Suppressor macrophage treated with lipopolysaccharide for 4 hours (primary cell): ENCODE results near the gene ASPSCR1.

Source experiments
- DNase-seq: peaks from one replicate; pipeline ENCODE4 v3.0.0-alpha.2; 2020

The ASPSCR1 gene

DNA sequence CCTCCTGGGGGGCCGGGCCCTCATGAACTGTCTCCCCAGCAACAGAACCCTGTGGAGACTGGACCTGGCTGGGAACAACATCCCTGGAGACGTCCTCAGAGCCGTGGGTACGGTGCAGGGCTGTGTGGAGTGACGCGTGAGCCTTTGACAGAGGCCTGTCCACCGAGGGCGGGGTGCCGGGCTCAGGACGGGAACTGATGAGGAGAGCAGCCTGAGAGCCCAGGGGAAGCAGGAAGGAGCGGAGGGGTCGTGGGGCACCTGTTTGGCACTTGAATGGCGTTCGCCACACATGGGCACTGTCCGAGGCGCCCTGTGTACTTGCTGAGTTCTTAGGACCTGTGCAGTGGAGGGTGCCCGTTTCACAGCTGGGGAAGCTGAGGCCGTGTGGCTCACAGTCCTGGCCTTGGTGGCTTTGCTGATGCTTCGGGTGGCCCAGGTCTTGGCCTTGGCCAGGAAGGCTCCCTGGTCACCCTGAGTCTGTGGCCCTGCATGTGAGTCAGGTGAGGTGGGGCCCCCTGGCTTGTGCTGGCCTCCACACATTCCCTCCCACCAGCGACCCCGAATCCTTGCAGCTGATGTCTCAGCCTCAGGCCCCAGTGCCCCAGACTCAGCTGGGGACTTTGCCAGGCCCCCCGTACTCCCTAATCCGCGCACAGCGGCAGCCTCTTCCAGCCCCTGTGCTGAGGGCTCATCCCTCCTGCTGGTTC lies 48.1 kb downstream of the ASPSCR1 start:
- no peak for DNase-seq

GRCh38 chr17:82028246-82028645 lies 50.8 kb downstream of the ASPSCR1 start:
- DNase-seq: no peak

DNA sequence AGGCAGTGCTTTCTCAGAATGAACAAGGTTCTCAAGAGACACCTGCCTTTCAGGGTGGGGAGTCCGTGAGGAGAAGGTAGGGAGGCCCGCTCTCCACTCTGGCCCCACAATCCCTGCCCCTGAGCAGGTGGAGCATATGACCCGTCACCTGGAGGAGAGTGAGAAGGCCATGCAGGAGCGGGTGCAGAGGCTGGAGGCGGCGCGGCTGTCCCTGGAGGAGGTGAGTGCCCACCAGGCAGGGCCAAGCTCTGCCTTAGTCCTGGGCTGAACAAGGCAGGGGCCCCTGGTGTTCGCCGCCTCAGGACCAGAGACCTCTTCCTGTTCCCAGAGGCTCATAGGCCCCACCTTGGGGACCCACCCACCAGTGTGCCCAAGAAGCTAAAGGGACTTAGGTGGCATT lies 51.5 kb downstream of the ASPSCR1 start:
- DNase-seq: no peak

- DNase-seq: no peak
These were observed 52.0 kb downstream of the ASPSCR1 start for GRCh38 chr17:82029391-82029790.

- no peak for DNase-seq
These were observed 52.6 kb downstream of the ASPSCR1 start for GRCh38 chr17:82029990-82030469.

- peak; percentile 88 for DNase-seq
These were observed 53.3 kb downstream of the ASPSCR1 start for GRCh38 chr17:82030470-82031302.

- DNase-seq: peak; percentile 32
These were observed 54.0 kb downstream of the ASPSCR1 start, which contains the start of gene RAC3 for GRCh38 chr17:82031303-82031884. Gene RAC3 (plus strand): TSS chr17:82031678. CDS start chr17:82031762, 84 bp downstream.

GRCh38 chr17:82031885-82032627 lies 54.6 kb downstream of the ASPSCR1 start:
- DNase-seq: no peak

GRCh38 chr17:82033359-82034085 lies 56.1 kb downstream of the ASPSCR1 start:
- no peak for DNase-seq

GRCh38 chr17:82034371-82035011 lies 57.1 kb downstream of the ASPSCR1 start:
- DNase-seq: no peak

GRCh38 chr17:82035488-82035887 lies 58.1 kb downstream of the ASPSCR1 start:
- DNase-seq: no peak

DNA sequence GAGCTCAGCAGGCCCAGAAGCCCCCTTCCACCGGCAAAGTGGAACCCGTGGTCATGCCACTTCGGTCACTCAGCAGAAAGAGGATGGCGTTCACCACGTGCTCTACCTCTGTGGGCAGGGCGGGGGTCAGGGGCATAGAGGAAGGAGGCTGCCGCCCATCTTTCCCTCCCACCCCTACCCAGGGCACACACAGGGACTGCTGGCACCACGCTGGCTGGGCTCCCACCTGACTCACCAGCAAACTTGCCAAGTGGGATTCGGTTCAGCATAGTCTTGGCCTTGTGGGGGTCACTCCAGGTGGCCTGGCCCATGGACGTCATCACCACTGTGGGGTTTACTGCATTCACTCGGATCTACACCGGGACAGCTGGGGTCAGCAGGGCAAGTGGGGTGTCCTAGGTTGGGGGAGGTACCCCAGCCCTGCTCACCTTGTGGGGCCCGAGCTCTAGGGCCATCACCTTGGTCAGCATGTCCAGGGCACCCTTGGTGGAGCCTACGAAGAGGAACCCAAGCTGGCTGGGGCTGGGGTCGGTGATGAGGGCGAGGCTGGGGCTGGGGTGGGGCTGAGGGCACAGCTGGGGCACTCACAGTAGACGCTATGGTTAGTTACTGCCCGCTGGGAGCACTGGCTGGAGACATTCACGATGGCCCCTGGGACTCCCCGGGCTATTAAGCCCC lies 58.7 kb downstream of the ASPSCR1 start:
- DNase-seq: no peak

DNA sequence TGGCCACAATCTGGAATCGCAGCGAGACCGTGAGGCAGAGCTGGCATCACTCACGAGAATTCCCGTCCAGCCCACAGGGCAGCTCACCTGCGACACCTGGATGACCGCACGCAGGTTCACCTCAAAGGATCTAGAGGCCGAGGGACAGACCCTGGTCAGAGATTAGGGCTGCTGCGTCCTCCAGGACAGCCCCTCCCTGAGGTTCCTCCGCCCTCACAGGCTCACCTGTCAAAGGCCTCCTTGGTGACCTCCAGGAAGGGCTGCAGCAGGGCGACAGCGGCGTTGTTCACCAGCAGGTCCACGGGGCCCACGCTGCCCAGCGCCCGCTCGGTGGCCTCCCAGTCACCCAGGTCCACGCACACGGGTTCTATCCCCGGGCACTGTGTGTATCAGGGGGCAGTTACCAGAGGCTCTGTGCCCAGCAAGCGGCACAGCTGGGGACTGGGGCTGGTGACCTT lies 59.2 kb downstream of the ASPSCR1 start:
- DNase-seq: no peak

DNA sequence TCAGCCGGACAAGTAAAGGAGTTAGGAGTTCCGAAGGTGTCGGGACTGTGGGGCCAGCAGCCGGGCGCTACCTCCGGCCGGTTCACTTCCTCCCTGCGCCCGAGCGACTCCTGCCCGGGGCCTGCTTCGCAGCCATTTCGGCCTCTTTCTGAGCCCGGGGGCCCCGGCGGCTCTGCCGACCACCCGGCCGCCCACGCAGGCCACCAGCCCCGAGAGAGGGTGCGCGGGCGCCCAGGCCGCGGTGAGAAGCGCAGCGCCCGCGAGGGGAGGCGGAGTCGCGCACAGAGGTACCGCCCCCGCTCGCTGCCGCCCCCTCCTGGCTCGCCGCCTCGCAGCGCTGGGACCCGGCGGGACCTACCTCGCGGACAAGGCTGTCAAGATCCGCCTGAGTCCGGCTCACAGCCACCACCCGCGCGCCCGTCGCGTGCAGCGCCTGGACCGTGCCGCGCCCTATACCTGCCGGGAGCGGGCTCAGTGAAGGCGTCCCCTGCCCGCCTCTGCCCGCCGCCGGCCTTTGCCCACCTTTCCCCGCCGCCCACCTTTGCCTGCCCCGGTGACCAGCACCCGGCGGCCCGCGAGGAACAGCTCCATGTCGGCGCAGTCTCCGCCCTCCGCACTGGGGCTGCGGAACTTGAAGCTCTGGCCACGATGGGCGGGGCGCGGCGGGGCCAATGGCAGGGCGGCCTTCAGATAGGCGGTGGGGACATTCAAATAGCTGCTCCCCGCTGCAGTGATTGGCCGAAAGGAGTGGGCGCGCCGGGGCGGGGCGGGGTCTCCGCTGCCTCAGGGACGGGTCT lies 59.9 kb downstream of the ASPSCR1 start, which contains the start of gene DCXR:
DCXR (minus strand) TSS at position 606 of the 797 bp plus-strand sequence; CDS start at position 591, 15 bp downstream.
- peak; percentile 96 for DNase-seq

DNA sequence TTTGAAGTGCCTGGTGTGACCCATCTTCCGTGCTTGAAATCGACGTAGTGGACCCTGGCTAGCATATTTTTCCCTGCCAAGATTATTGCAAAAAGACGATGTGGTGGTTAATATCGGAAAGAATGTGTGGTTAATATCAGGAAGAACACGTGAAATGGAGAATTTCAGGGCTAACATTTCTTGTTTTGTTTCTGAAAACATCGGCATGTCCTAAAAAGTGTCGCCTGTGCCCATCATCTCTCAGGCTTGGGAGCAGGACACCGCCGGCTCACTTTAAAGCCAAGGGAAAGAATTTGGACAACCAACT lies 60.4 kb downstream of the ASPSCR1 start:
- no peak for DNase-seq

GRCh38 chr17:82038796-82039409 lies 61.5 kb downstream of the ASPSCR1 start:
- DNase-seq: peak; percentile 70

- no peak for DNase-seq
These were observed 62.4 kb downstream of the ASPSCR1 start for GRCh38 chr17:82039695-82040299.

DNA sequence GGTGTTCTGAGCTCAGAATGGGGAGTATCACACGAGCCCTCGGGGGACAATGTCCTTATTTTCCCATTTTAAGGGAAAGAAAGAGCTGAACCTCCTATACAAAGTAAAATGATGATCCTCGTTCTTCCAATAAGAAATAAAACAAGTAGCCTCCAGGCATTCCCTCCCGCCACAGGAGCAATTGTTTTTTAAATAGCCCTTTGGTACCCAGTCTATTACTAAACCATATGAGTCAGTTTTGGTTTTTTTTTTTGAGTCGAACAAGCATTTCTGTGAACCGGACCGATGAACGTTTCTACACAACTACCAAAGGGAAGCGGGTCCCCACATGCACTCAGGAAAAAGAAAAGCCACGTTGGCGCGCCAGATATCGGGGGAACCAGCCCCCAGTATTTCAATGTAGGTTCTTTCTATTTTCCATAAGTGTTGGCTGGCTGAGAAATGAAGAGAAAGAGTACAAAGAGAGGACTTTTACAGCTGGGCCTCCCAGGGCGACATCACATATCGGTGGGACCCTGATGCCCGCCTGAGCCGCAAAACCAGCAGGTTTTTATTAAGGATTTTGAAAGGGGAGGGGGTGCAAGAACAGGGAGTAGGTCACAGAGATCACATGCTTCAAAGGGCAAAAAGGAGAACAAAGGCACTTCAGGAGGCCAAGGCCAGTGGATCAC lies 63.9 kb downstream of the ASPSCR1 start:
- DNase-seq: peak; percentile 39

DNA sequence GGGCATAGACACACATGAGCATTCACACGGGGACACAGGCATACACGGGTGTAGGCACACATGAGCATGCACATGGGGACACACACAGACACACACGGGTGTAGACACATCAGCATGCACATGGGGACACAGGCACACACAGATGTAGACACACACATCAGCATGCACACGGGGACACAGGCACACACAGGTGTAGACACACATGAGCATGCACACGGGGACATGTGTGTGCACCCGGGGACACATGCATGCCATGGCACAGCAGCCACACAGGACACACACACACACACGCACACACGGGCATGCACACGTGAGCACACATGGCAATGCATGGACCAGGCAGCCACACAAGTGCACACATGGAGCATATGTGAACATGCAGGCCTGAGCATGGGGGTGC lies 65.2 kb downstream of the ASPSCR1 start:
- no peak for DNase-seq
